ENCODE results near the gene USP9X. TPM values are rescaled to one million over a fixed set of nuclear protein-coding genes. Genes with fewer than 3 reads are reported as not detected.
"Not testable (repeated sequence)": the region's sequence is repeated elsewhere in the genome, so short reads cannot be mapped to it uniquely, and the experiment has no call there.

Gene USP9X
- total RNA-seq, 1 experiment from 2014 or later = 78.9 TPM

- in situ Hi-C loops (cut with HindIII; ENCODE audit: low pct_unique_long_range_greater_than_20kb, low sequenced_read_pairs) = no loop called here
- no peak for DNase-seq (ENCODE audit: low read depth, low spot score)
Measured at GRCh38 chrX:41150043-41150442, 64.8 kb downstream of the USP9X start.

- DNase-seq (ENCODE audit: low read depth, low spot score); in situ Hi-C loops (cut with HindIII; ENCODE audit: low pct_unique_long_range_greater_than_20kb, low sequenced_read_pairs): not testable (repeated sequence)
Measured at GRCh38 chrX:41151726-41152125, 66.5 kb downstream of the USP9X start.

- no peak for DNase-seq (ENCODE audit: low read depth, low spot score)
- in situ Hi-C loops (cut with HindIII; ENCODE audit: low pct_unique_long_range_greater_than_20kb, low sequenced_read_pairs) = no loop called here
Measured at GRCh38 chrX:41152221-41152620, 67.0 kb downstream of the USP9X start.

GRCh38 chrX:41153448-41153847 lies 68.2 kb downstream of the USP9X start:
- in situ Hi-C loops (cut with HindIII; ENCODE audit: low pct_unique_long_range_greater_than_20kb, low sequenced_read_pairs) = no loop called here
- no peak for DNase-seq (ENCODE audit: low read depth, low spot score)

GRCh38 chrX:41153957-41154356 lies 68.7 kb downstream of the USP9X start:
- DNase-seq (ENCODE audit: low read depth, low spot score) = peak; percentile 11
- in situ Hi-C loops (cut with HindIII; ENCODE audit: low pct_unique_long_range_greater_than_20kb, low sequenced_read_pairs) = no loop called here

- in situ Hi-C loops (cut with HindIII; ENCODE audit: low pct_unique_long_range_greater_than_20kb, low sequenced_read_pairs) = no loop called here
- no peak for DNase-seq (ENCODE audit: low read depth, low spot score)
Measured at GRCh38 chrX:41164449-41164848, 79.2 kb downstream of the USP9X start.

GRCh38 chrX:41167888-41168287 lies 82.6 kb downstream of the USP9X start:
- in situ Hi-C loops (cut with HindIII; ENCODE audit: low pct_unique_long_range_greater_than_20kb, low sequenced_read_pairs) = no loop called here
- DNase-seq (ENCODE audit: low read depth, low spot score) = no peak

GRCh38 chrX:41176263-41176662 lies 91.0 kb downstream of the USP9X start:
- in situ Hi-C loops (cut with HindIII; ENCODE audit: low pct_unique_long_range_greater_than_20kb, low sequenced_read_pairs) = no loop called here

GRCh38 chrX:41177297-41177696 lies 92.1 kb downstream of the USP9X start:
- in situ Hi-C loops (cut with HindIII; ENCODE audit: low pct_unique_long_range_greater_than_20kb, low sequenced_read_pairs) = no loop called here
- DNase-seq (ENCODE audit: low read depth, low spot score) = no peak

More at GRCh38 chrX:41176263-41176662, 91.0 kb downstream of the USP9X start:
- DNase-seq (ENCODE audit: low read depth, low spot score) = no peak

GRCh38 chrX:41178201-41178600 lies 93.0 kb downstream of the USP9X start:
- DNase-seq (ENCODE audit: low read depth, low spot score) = no peak
- in situ Hi-C loops (cut with HindIII; ENCODE audit: low pct_unique_long_range_greater_than_20kb, low sequenced_read_pairs) = no loop called here

- in situ Hi-C loops (cut with HindIII; ENCODE audit: low pct_unique_long_range_greater_than_20kb, low sequenced_read_pairs) = no loop called here
- peak; percentile 63 for DNase-seq (ENCODE audit: low read depth, low spot score)
Measured at GRCh38 chrX:41180194-41180908, 95.1 kb downstream of the USP9X start.

GRCh38 chrX:41184312-41184711 lies 99.1 kb downstream of the USP9X start:
- no peak for DNase-seq (ENCODE audit: low read depth, low spot score)
- in situ Hi-C loops (cut with HindIII; ENCODE audit: low pct_unique_long_range_greater_than_20kb, low sequenced_read_pairs) = no loop called here

- DNase-seq (ENCODE audit: low read depth, low spot score); in situ Hi-C loops (cut with HindIII; ENCODE audit: low pct_unique_long_range_greater_than_20kb, low sequenced_read_pairs): not testable (repeated sequence)
Measured at GRCh38 chrX:41186946-41187345, 101.7 kb downstream of the USP9X start.

- in situ Hi-C loops (cut with HindIII; ENCODE audit: low pct_unique_long_range_greater_than_20kb, low sequenced_read_pairs) = no loop called here
- DNase-seq (ENCODE audit: low read depth, low spot score) = no peak
Measured at GRCh38 chrX:41189156-41189555, 103.9 kb downstream of the USP9X start.

GRCh38 chrX:41192880-41193279 lies 107.6 kb downstream of the USP9X start:
- in situ Hi-C loops (cut with HindIII; ENCODE audit: low pct_unique_long_range_greater_than_20kb, low sequenced_read_pairs) = no loop called here
- DNase-seq (ENCODE audit: low read depth, low spot score) = no peak

GRCh38 chrX:41198410-41198809 lies 113.2 kb downstream of the USP9X start:
- no peak for DNase-seq (ENCODE audit: low read depth, low spot score)
- in situ Hi-C loops (cut with HindIII; ENCODE audit: low pct_unique_long_range_greater_than_20kb, low sequenced_read_pairs) = no loop called here

- in situ Hi-C loops (cut with HindIII; ENCODE audit: low pct_unique_long_range_greater_than_20kb, low sequenced_read_pairs) = no loop called here
Measured at GRCh38 chrX:41200785-41201184, 115.5 kb downstream of the USP9X start.

GRCh38 chrX:41209853-41210252 lies 124.6 kb downstream of the USP9X start:
- in situ Hi-C loops (cut with HindIII; ENCODE audit: low pct_unique_long_range_greater_than_20kb, low sequenced_read_pairs) = no loop called here
- no peak for DNase-seq (ENCODE audit: low read depth, low spot score)

More at GRCh38 chrX:41200785-41201184, 115.5 kb downstream of the USP9X start:
- no peak for DNase-seq (ENCODE audit: low read depth, low spot score)

GRCh38 chrX:41224605-41225004 lies 139.4 kb downstream of the USP9X start:
- DNase-seq (ENCODE audit: low read depth, low spot score) = no peak
- in situ Hi-C loops (cut with HindIII; ENCODE audit: low pct_unique_long_range_greater_than_20kb, low sequenced_read_pairs) = no loop called here

GRCh38 chrX:41233988-41234387 lies 148.7 kb downstream of the USP9X start:
- in situ Hi-C loops (cut with HindIII; ENCODE audit: low pct_unique_long_range_greater_than_20kb, low sequenced_read_pairs) = no loop called here
- no peak for DNase-seq (ENCODE audit: low read depth, low spot score)

Measured in SK-MEL-5 (cell line).